ENCODE measurements around the gene GRIK5.

GRCh38 chr19:42032431-42032830 lies 37.6 kb downstream of the GRIK5 start:
- TF ChIP-seq CTCF (optimal IDR thresholded peaks at IDR 0.05 in 1 of 3, IDR thresholded peaks at IDR 0.05 in 1 of 3, conservative IDR thresholded peaks at IDR 0.05 in 1 of 3; ENCODE audit: extremely low read depth in 1 of 3, insufficient read depth in 2 of 3, low read length in 3 of 3) (no peak), EZH2 (IDR thresholded peaks at IDR 0.05; ENCODE audit: low read length) (no peak)
